ENCODE results near the gene GOLGA3. TPM values are rescaled to one million over a fixed set of nuclear protein-coding genes. Genes with fewer than 3 reads are reported as not detected.
A peak's percentile ranks its signal among the peaks of the same experiment; 100 is the strongest.

GOLGA3 gene
- total and polyA plus RNA-seq, 8 donors: 12.6 to 44.5 (median 30.2) TPM

GRCh38 chr12:132774646-132775275, 53.9 kb downstream of the GOLGA3 start:
- TF ChIP-seq, protein P1, sequence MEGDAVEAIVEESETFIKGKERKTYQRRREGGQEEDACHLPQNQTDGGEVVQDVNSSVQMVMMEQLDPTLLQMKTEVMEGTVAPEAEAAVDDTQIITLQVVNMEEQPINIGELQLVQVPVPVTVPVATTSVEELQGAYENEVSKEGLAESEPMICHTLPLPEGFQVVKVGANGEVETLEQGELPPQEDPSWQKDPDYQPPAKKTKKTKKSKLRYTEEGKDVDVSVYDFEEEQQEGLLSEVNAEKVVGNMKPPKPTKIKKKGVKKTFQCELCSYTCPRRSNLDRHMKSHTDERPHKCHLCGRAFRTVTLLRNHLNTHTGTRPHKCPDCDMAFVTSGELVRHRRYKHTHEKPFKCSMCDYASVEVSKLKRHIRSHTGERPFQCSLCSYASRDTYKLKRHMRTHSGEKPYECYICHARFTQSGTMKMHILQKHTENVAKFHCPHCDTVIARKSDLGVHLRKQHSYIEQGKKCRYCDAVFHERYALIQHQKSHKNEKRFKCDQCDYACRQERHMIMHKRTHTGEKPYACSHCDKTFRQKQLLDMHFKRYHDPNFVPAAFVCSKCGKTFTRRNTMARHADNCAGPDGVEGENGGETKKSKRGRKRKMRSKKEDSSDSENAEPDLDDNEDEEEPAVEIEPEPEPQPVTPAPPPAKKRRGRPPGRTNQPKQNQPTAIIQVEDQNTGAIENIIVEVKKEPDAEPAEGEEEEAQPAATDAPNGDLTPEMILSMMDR (IDR thresholded peaks at IDR 0.05): no peak
- Histone ChIP-seq H3K4me3 (no peak overlapping the region), H3K27ac (no peak overlapping the region), H3K36me3 (peaks cover 0 to 58% (median 40%) of the 10 kb centered on the region in 3 donors), H3K27me3 (no peaks in the 10 kb centered on the region), H3K4me1 (no peaks in the 10 kb centered on the region), H3K9me3 (no peaks in the 10 kb centered on the region)
- WGBS, 2 donors: 89 to 90% methylated on average over 30 of the region's 30 CpGs
- no peak for ATAC-seq
- intact Hi-C loops (cut with DNase I): no loop called here
- FAIRE-seq: no peak
- DNase-seq: no peak

- 91 to 98% methylated on average over 18 of the region's 18 CpGs for WGBS, 2 donors
- H3K27me3 ChIP-seq: no peaks in the 10 kb centered on the region
- FAIRE-seq: no peak
- H3K4me1 ChIP-seq: no peaks in the 10 kb centered on the region
- TF ChIP-seq, protein P1 (IDR thresholded peaks at IDR 0.05): no peak
- H3K9me3 ChIP-seq: no peaks in the 10 kb centered on the region
- no peak for ATAC-seq
- no peak overlapping the region for H3K4me3 ChIP-seq
- intact Hi-C loops (cut with DNase I): no loop called here
- no peak for DNase-seq
- H3K27ac ChIP-seq: no peak overlapping the region
- H3K36me3 ChIP-seq: peaks cover 0 to 58% (median 40%) of the 10 kb centered on the region in 3 donors
These were observed 54.5 kb downstream of the GOLGA3 start for GRCh38 chr12:132774159-132774558.

- H3K36me3 ChIP-seq: peaks cover 0 to 58% (median 40%) of the 10 kb centered on the region in 3 donors
- intact Hi-C loops (cut with DNase I): no loop called here
- DNase-seq: no peak
- no peaks in the 10 kb centered on the region for H3K9me3 ChIP-seq
- FAIRE-seq: no peak
- no peak overlapping the region for H3K4me3 ChIP-seq
- no peaks in the 10 kb centered on the region for H3K4me1 ChIP-seq
- no peaks in the 10 kb centered on the region for H3K27me3 ChIP-seq
- H3K27ac ChIP-seq: no peak overlapping the region
- TF ChIP-seq, protein P1 (IDR thresholded peaks at IDR 0.05): no peak
- ATAC-seq: no peak
- 93 to 94% methylated on average over 40 to 41 of the region's 41 CpGs for WGBS, 2 donors
These were observed 55.4 kb downstream of the GOLGA3 start for GRCh38 chr12:132773077-132773955.

GRCh38 chr12:132772606-132773005, 56.1 kb downstream of the GOLGA3 start:
- ATAC-seq (peak in 1 of 4 donors; percentile 22), DNase-seq (no peak)
- no peak overlapping the region for H3K4me3 ChIP-seq

More at GRCh38 chr12:132772606-132773005, 56.1 kb downstream of the GOLGA3 start:
- H3K36me3 ChIP-seq: peaks cover 0 to 54% (median 38%) of the 10 kb centered on the region in 3 donors
- TF ChIP-seq, protein P1 (IDR thresholded peaks at IDR 0.05): no peak
- no peak overlapping the region for H3K27ac ChIP-seq
- no peaks in the 10 kb centered on the region for H3K9me3 ChIP-seq
- FAIRE-seq: no peak
- 92% methylated on average over 14 of the region's 14 CpGs for WGBS, 2 donors
- intact Hi-C loops (cut with DNase I): no loop called here
- H3K27me3 ChIP-seq: no peaks in the 10 kb centered on the region
- H3K4me1 ChIP-seq: no peaks in the 10 kb centered on the region

All from pancreas (tissue), 10 donors.